Testis (tissue), 3 donors: ENCODE data around the gene ZNF738. TPM values are rescaled to one million over a fixed set of nuclear protein-coding genes. Genes with fewer than 3 reads are reported as not detected.
"Not testable (repeated sequence)": the region's sequence is repeated elsewhere in the genome, so short reads cannot be mapped to it uniquely, and the experiment has no call there.

Experiments
- DNase-seq: peaks from one replicate; pipeline ENCODE4 v3.0.0-alpha.2; 2019
- H3K27ac ChIP-seq, 2 donors: fragments of 200-600 bp; sonication (generic); one replicate each; pipeline ENCODE4 v1.5.1; 2019
- H3K27me3 ChIP-seq: fragments of 200-600 bp; sonication (generic); one replicate; pipeline ENCODE4 v1.5.1; 2019
- H3K36me3 ChIP-seq: fragments of 200-600 bp; sonication (generic); one replicate; pipeline ENCODE4 v1.5.1; 2017; ENCODE audit warnings: low read depth; ENCODE audit errors: missing control alignments
- H3K4me1 ChIP-seq: fragments of 200-600 bp; sonication (generic); one replicate; pipeline ENCODE4 v1.5.1; 2019
- H3K4me3 ChIP-seq, 2 donors: fragments of 200-600 bp; sonication (generic); one replicate each; pipeline ENCODE4 v1.5.1; 2017 to 2019
- H3K9me3 ChIP-seq: fragments of 200-600 bp; sonication (generic); one replicate; pipeline ENCODE4 v1.5.1; 2017
- CTCF ChIP-seq, 3 experiments: fragments of 450-650 bp in 2 of 3; fragments of 200-600 bp in 1 of 3; sonication (generic) in 1 of 3; IDR thresholded peaks; one replicate each; pipeline ENCODE4 v1.5.1; 2016 to 2019; ENCODE audit warnings: antibody characterized with exemption in 3 of 3, mild to moderate bottlenecking in 2 of 3, moderate library complexity in 1 of 3
- POLR2A ChIP-seq: fragments of 450-650 bp; IDR thresholded peaks from one replicate; pipeline ENCODE4 v1.6.1; 2017; ENCODE audit warnings: antibody characterized with exemption, mild to moderate bottlenecking, moderate library complexity
- WGBS, 2 donors: methylation state at CpG; one replicate each; pipeline ENCODE4 v1.1.5; 2018; 5-methylcytosine and 5-hydroxymethylcytosine counted together
- intact Hi-C: fragments of 100-400 bp; cut with DNase I; formaldehyde crosslinking; loops from one replicate; pipeline ENCODE4 v1.15.1; 2023; ENCODE audit warnings: low total_unique reads
- polyA plus RNA-seq: library from polyadenylated mRNA; stranded (reverse); fragments of 350-450 nt; fragmentation: Illumina TruSeq; extraction: RNeasy Lipid Tissue Mini Kit (QIAGEN cat#74804); gene quantifications from one replicate; pipeline ENCODE4 v1.2.3, GENCODE V29; 2014; ENCODE audit warnings: low read depth, low replicate concordance; ENCODE audit not compliant: insufficient read depth
- total RNA-seq, 2 donors: library from RNA; depleted of rRNA; stranded (reverse); fragments of >200 nt; gene quantifications; one replicate each; pipeline ENCODE4 v1.2.3, GENCODE V29; 2016

The ZNF738 gene
- total and polyA plus RNA-seq, 3 donors from 2014 or later: 13.1 to 23.5 (median 18.8) TPM

- Histone ChIP-seq H3K4me1 (no peaks in the 10 kb centered on the region), H3K9me3 (no peaks in the 10 kb centered on the region), H3K27me3 (no peaks in the 10 kb centered on the region), H3K4me3 (peak within 1 kb of the TSS; percentile 71 to 90), H3K27ac (peak within 1 kb of the TSS; percentile 88 to 92), H3K36me3 (no peaks in the 10 kb centered on the region)
- 0% methylated on average over 17 to 32 of the region's 32 CpGs for WGBS, 2 donors
- intact Hi-C loops: no loop called here
- peak; percentile 95 for DNase-seq
- TF ChIP-seq POLR2A (peak; percentile 55), CTCF (IDR thresholded peaks at IDR 0.05) (no peak)
Observed at GRCh38 chr19:21328885-21329605, 29.8 kb upstream of the ZNF738 start, which contains the start of gene ZNF708. Gene ZNF708 (minus strand): TSS chr19:21329410. CDS start chr19:21329212, 198 bp downstream.

GRCh38 chr19:21335721-21336120, 23.1 kb upstream of the ZNF738 start:
- Histone ChIP-seq H3K4me3 (no peak overlapping the region), H3K36me3 (no peaks in the 10 kb centered on the region), H3K27me3 (no peaks in the 10 kb centered on the region), H3K9me3 (no peaks in the 10 kb centered on the region), H3K4me1 (no peaks in the 10 kb centered on the region), H3K27ac (no peak overlapping the region)
- TF ChIP-seq CTCF (IDR thresholded peaks at IDR 0.05): peak in 1 of 3 experiments; percentile 6
- no peak for TF ChIP-seq POLR2A
- no peak for DNase-seq
- 50 to 58% methylated on average over 2 of the region's 2 CpGs for WGBS, 2 donors
- intact Hi-C loops: no loop called here

- H3K27ac ChIP-seq, H3K27me3 ChIP-seq, H3K4me3 ChIP-seq, H3K9me3 ChIP-seq, DNase-seq, intact Hi-C loops, H3K4me1 ChIP-seq, H3K36me3 ChIP-seq: not testable (repeated sequence)
- WGBS, 2 donors: 48 to 50% methylated on average over 2 of the region's 2 CpGs
Observed at GRCh38 chr19:21344841-21345240, 14.0 kb upstream of the ZNF738 start.

GRCh38 chr19:21352830-21353229, 6.0 kb upstream of the ZNF738 start:
- no peaks in the 10 kb centered on the region for H3K4me1 ChIP-seq
- intact Hi-C loops: no loop called here
- no peak for DNase-seq
- H3K27ac ChIP-seq: no peak overlapping the region
- no peaks in the 10 kb centered on the region for H3K9me3 ChIP-seq
- no peaks in the 10 kb centered on the region for H3K27me3 ChIP-seq
- TF ChIP-seq POLR2A: no peak
- TF ChIP-seq CTCF (IDR thresholded peaks at IDR 0.05): no peak
- WGBS, 2 donors: 45 to 89% methylated on average over 1 of the region's 2 CpGs
- H3K36me3 ChIP-seq: no peaks in the 10 kb centered on the region
- no peak overlapping the region for H3K4me3 ChIP-seq

GRCh38 chr19:21362291-21362690, 3.5 kb downstream of the ZNF738 start:
- TF ChIP-seq CTCF (IDR thresholded peaks at IDR 0.05) (no peak), POLR2A (no peak)
- H3K27ac ChIP-seq: no peak overlapping the region
- 88 to 89% methylated on average over 3 of the region's 3 CpGs for WGBS, 2 donors

More at GRCh38 chr19:21362291-21362690, 3.5 kb downstream of the ZNF738 start:
- intact Hi-C loops: no loop called here
- Histone ChIP-seq H3K4me1 (no peaks in the 10 kb centered on the region), H3K27me3 (no peaks in the 10 kb centered on the region), H3K4me3 (no peak overlapping the region), H3K9me3 (no peaks in the 10 kb centered on the region), H3K36me3 (no peaks in the 10 kb centered on the region)
- DNase-seq: no peak
